Measurements from ENCODE around the gene BHLHE23. TPM values are rescaled to one million over a fixed set of nuclear protein-coding genes. Genes with fewer than 3 reads are reported as not detected.

Gene BHLHE23
- total and polyA plus RNA-seq, 3 donors from 2014 or later, result 5.3 to 6.6 TPM; not detected in 1

GRCh38 chr20:63023071-63023935 is 16.5 kb upstream of the BHLHE23 start:
- no peaks in the 10 kb centered on the region for H3K27me3 ChIP-seq
- intact Hi-C loops (cut with DNase I; ENCODE audit: low total_unique reads), result no loop called here
- no peaks in the 10 kb centered on the region for H3K4me1 ChIP-seq
- no peaks in the 10 kb centered on the region for H3K9me3 ChIP-seq
- H3K27ac ChIP-seq, result no peak overlapping the region
- WGBS, 2 donors, result 83% methylated on average over 29 to 31 of the region's 31 CpGs
- TF ChIP-seq CTCF (IDR thresholded peaks at IDR 0.05), result no peak
- TF ChIP-seq POLR2A (IDR thresholded peaks at IDR 0.05), result no peak
- no peak for DNase-seq
- H3K4me3 ChIP-seq, result no peak overlapping the region
- no peaks in the 10 kb centered on the region for H3K36me3 ChIP-seq (ENCODE audit: low read depth, missing control alignments)

- WGBS, 2 donors, result 74% methylated on average over 3 to 12 of the region's 12 CpGs
- H3K27me3 ChIP-seq, result no peaks in the 10 kb centered on the region
Observed at GRCh38 chr20:63022501-63022900, 15.7 kb upstream of the BHLHE23 start.

GRCh38 chr20:63021356-63022321 is 14.9 kb upstream of the BHLHE23 start:
- Histone ChIP-seq H3K4me1 (no peaks in the 10 kb centered on the region), H3K27me3 (no peaks in the 10 kb centered on the region), H3K36me3 (ENCODE audit: low read depth, missing control alignments) (no peaks in the 10 kb centered on the region), H3K4me3 (no peak overlapping the region), H3K27ac (no peak overlapping the region), H3K9me3 (no peaks in the 10 kb centered on the region)
- TF ChIP-seq CTCF (IDR thresholded peaks at IDR 0.05), result no peak
- TF ChIP-seq POLR2A (IDR thresholded peaks at IDR 0.05), result no peak
- intact Hi-C loops (cut with DNase I; ENCODE audit: low total_unique reads), result no loop called here
- 80 to 82% methylated on average over 40 of the region's 40 CpGs for WGBS, 2 donors
- DNase-seq, result no peak

More at GRCh38 chr20:63022501-63022900, 15.7 kb upstream of the BHLHE23 start:
- H3K27ac ChIP-seq, result no peak overlapping the region
- no peak for TF ChIP-seq CTCF (IDR thresholded peaks at IDR 0.05)
- no peak for TF ChIP-seq POLR2A (IDR thresholded peaks at IDR 0.05)
- H3K9me3 ChIP-seq, result no peaks in the 10 kb centered on the region
- intact Hi-C loops (cut with DNase I; ENCODE audit: low total_unique reads), result no loop called here
- H3K4me1 ChIP-seq, result no peaks in the 10 kb centered on the region
- no peaks in the 10 kb centered on the region for H3K36me3 ChIP-seq (ENCODE audit: low read depth, missing control alignments)
- no peak overlapping the region for H3K4me3 ChIP-seq
- no peak for DNase-seq

GRCh38 chr20:63020681-63021080 is 13.9 kb upstream of the BHLHE23 start:
- 78 to 93% methylated on average over 10 of the region's 10 CpGs for WGBS, 2 donors
- no peaks in the 10 kb centered on the region for H3K36me3 ChIP-seq (ENCODE audit: low read depth, missing control alignments)
- TF ChIP-seq CTCF (IDR thresholded peaks at IDR 0.05), result no peak
- TF ChIP-seq POLR2A (IDR thresholded peaks at IDR 0.05), result no peak
- no peak overlapping the region for H3K4me3 ChIP-seq
- no peaks in the 10 kb centered on the region for H3K9me3 ChIP-seq
- H3K27me3 ChIP-seq, result no peaks in the 10 kb centered on the region
- no peaks in the 10 kb centered on the region for H3K4me1 ChIP-seq
- no peak for DNase-seq
- no peak overlapping the region for H3K27ac ChIP-seq
- intact Hi-C loops (cut with DNase I; ENCODE audit: low total_unique reads), result no loop called here
